WTC11 (cell line): ENCODE results near the gene RAN. TPM values are rescaled to one million over a fixed set of nuclear protein-coding genes. Genes with fewer than 3 reads are reported as not detected.
A peak's percentile ranks its signal among the peaks of the same experiment; 100 is the strongest.

Experiments
- CREM ChIP-seq: sonication (generic); formaldehyde crosslinking; IDR thresholded peaks from 2 replicates; pipeline ENCODE4 v1.8.1; 2022; ENCODE audit warnings: mild to moderate bottlenecking, missing genetic modification reagents, moderate library complexity
- ELF4 ChIP-seq: sonication (generic); formaldehyde crosslinking; IDR thresholded peaks from 2 replicates; pipeline ENCODE4 v1.8.1; 2022; ENCODE audit warnings: low read depth, mild to moderate bottlenecking, moderate library complexity, missing genetic modification reagents
- FOXK1 ChIP-seq: sonication (generic); formaldehyde crosslinking; IDR thresholded peaks from 2 replicates; pipeline ENCODE4 v1.8.0; 2022; ENCODE audit warnings: mild to moderate bottlenecking, moderate library complexity, missing genetic modification reagents
- NFATC4 ChIP-seq: fragments of 250-450 bp; sonication (Bioruptor Pico); IDR thresholded peaks from 2 replicates; pipeline ENCODE4 v1.9.0; 2021; ENCODE audit warnings: mild to moderate bottlenecking
- NFYB ChIP-seq: sonication (generic); formaldehyde crosslinking; conservative IDR thresholded peaks from 2 replicates; pipeline ENCODE4 v1.8.0; 2022; ENCODE audit warnings: low read depth, missing genetic modification reagents
- NR1H2 ChIP-seq: sonication (generic); formaldehyde crosslinking; IDR thresholded peaks from 2 replicates; pipeline ENCODE4 v1.9.0; 2021; ENCODE audit warnings: mild to moderate bottlenecking, moderate library complexity, missing genetic modification reagents
- NR3C1 ChIP-seq: sonication (generic); formaldehyde crosslinking; conservative IDR thresholded peaks from 2 replicates; pipeline ENCODE4 v1.8.1; 2023; ENCODE audit warnings: low read depth, mild to moderate bottlenecking, missing genetic modification reagents
- OVOL2 ChIP-seq: fragments of 250-450 bp; sonication (Bioruptor Pico); IDR thresholded peaks from 2 replicates; pipeline ENCODE4 v1.9.0; 2021; ENCODE audit warnings: mild to moderate bottlenecking, borderline replicate concordance
- RORB ChIP-seq: fragments of 250-450 bp; sonication (Bioruptor Pico); IDR thresholded peaks from 2 replicates; pipeline ENCODE4 v1.9.0; 2021; ENCODE audit warnings: mild to moderate bottlenecking
- SP1 ChIP-seq: sonication (generic); formaldehyde crosslinking; conservative IDR thresholded peaks from 2 replicates; pipeline ENCODE4 v1.8.1; 2022; ENCODE audit warnings: missing genetic modification reagents
- TEAD1 ChIP-seq: sonication (generic); formaldehyde crosslinking; IDR thresholded peaks from 2 replicates; pipeline ENCODE4 v1.8.0; 2022; ENCODE audit warnings: mild to moderate bottlenecking, missing genetic modification reagents
- ZNF281 ChIP-seq: sonication (generic); formaldehyde crosslinking; IDR thresholded peaks from 2 replicates; pipeline ENCODE4 v1.8.0; 2023; ENCODE audit warnings: mild to moderate bottlenecking, missing genetic modification reagents
- ZNF396 ChIP-seq: fragments of 250-450 bp; sonication (Bioruptor Pico); IDR thresholded peaks from 2 replicates; pipeline ENCODE4 v1.8.0; 2021; ENCODE audit warnings: mild to moderate bottlenecking, moderate library complexity, borderline replicate concordance
- total RNA-seq: library from RNA; stranded (reverse); gene quantifications from 3 replicates; pipeline ENCODE4 v1.2.3, GENCODE V29; 2021
- TF ChIP-seq, protein P1 (sequence below): sonication (generic); formaldehyde crosslinking; IDR thresholded peaks from 2 replicates; pipeline ENCODE4 v1.8.0; 2023; ENCODE audit warnings: missing genetic modification reagents, mild to moderate bottlenecking, borderline replicate concordance
- TF ChIP-seq, protein P2 (sequence below): sonication (generic); formaldehyde crosslinking; IDR thresholded peaks from 2 replicates; pipeline ENCODE4 v1.8.0; 2022; ENCODE audit warnings: mild to moderate bottlenecking, missing genetic modification reagents
- TF ChIP-seq, protein P3 (sequence below): fragments of 250-450 bp; sonication (Bioruptor Pico); conservative IDR thresholded peaks from 2 replicates; pipeline ENCODE4 v1.9.0; 2021; ENCODE audit warnings: mild to moderate bottlenecking
- TF ChIP-seq, protein P4 (sequence below): sonication (generic); formaldehyde crosslinking; IDR thresholded peaks from 2 replicates; pipeline ENCODE4 v1.8.1; 2023; ENCODE audit warnings: mild to moderate bottlenecking, missing genetic modification reagents, moderate library complexity
- TF ChIP-seq, protein P5 (sequence below): sonication (generic); formaldehyde crosslinking; IDR thresholded peaks from 2 replicates; pipeline ENCODE4 v1.8.1; 2023; ENCODE audit warnings: mild to moderate bottlenecking, missing genetic modification reagents, moderate library complexity
- TF ChIP-seq, protein P6 (sequence below): sonication (generic); formaldehyde crosslinking; IDR thresholded peaks from 2 replicates; pipeline ENCODE4 v1.8.1; 2023; ENCODE audit warnings: mild to moderate bottlenecking, missing genetic modification reagents
- TF ChIP-seq, protein P7 (sequence below): fragments of 250-450 bp; sonication (Bioruptor Pico); IDR thresholded peaks from 2 replicates; pipeline ENCODE4 v1.8.0; 2021; ENCODE audit warnings: mild to moderate bottlenecking

RAN gene
- total RNA-seq, 1 experiment from 2014 or later, result 1,745 TPM

- TF ChIP-seq CREM (CRISPR knock-in tag) (peak; percentile 67; the same call in 1 of the 2 replicates), NFYB (CRISPR knock-in tag) (0 out of 2 replicates have a peak, but pooled peaks have one; percentile 25), TEAD1 (CRISPR knock-in tag) (peak; percentile 96), NFATC4 (no peak), FOXK1 (CRISPR knock-in tag) (peak; percentile 81), ZNF281 (peak; percentile 90), NR1H2 (CRISPR knock-in tag) (no peak), ZNF396 (no peak), ELF4 (CRISPR knock-in tag) (0 out of 2 replicates have a peak, but pooled peaks have one; percentile 56), RORB (CRISPR knock-in tag) (no peak), OVOL2 (CRISPR knock-in tag) (no peak), NR3C1 (CRISPR knock-in tag) (no peak), SP1 (CRISPR knock-in tag) (peak; percentile 64)
- TF ChIP-seq, protein P1, sequence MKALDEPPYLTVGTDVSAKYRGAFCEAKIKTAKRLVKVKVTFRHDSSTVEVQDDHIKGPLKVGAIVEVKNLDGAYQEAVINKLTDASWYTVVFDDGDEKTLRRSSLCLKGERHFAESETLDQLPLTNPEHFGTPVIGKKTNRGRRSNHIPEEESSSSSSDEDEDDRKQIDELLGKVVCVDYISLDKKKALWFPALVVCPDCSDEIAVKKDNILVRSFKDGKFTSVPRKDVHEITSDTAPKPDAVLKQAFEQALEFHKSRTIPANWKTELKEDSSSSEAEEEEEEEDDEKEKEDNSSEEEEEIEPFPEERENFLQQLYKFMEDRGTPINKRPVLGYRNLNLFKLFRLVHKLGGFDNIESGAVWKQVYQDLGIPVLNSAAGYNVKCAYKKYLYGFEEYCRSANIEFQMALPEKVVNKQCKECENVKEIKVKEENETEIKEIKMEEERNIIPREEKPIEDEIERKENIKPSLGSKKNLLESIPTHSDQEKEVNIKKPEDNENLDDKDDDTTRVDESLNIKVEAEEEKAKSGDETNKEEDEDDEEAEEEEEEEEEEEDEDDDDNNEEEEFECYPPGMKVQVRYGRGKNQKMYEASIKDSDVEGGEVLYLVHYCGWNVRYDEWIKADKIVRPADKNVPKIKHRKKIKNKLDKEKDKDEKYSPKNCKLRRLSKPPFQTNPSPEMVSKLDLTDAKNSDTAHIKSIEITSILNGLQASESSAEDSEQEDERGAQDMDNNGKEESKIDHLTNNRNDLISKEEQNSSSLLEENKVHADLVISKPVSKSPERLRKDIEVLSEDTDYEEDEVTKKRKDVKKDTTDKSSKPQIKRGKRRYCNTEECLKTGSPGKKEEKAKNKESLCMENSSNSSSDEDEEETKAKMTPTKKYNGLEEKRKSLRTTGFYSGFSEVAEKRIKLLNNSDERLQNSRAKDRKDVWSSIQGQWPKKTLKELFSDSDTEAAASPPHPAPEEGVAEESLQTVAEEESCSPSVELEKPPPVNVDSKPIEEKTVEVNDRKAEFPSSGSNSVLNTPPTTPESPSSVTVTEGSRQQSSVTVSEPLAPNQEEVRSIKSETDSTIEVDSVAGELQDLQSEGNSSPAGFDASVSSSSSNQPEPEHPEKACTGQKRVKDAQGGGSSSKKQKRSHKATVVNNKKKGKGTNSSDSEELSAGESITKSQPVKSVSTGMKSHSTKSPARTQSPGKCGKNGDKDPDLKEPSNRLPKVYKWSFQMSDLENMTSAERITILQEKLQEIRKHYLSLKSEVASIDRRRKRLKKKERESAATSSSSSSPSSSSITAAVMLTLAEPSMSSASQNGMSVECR (CRISPR knock-in tag), result peak; percentile 85
- TF ChIP-seq, protein P2, sequence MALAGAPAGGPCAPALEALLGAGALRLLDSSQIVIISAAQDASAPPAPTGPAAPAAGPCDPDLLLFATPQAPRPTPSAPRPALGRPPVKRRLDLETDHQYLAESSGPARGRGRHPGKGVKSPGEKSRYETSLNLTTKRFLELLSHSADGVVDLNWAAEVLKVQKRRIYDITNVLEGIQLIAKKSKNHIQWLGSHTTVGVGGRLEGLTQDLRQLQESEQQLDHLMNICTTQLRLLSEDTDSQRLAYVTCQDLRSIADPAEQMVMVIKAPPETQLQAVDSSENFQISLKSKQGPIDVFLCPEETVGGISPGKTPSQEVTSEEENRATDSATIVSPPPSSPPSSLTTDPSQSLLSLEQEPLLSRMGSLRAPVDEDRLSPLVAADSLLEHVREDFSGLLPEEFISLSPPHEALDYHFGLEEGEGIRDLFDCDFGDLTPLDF, result peak; percentile 90
- TF ChIP-seq, protein P3, sequence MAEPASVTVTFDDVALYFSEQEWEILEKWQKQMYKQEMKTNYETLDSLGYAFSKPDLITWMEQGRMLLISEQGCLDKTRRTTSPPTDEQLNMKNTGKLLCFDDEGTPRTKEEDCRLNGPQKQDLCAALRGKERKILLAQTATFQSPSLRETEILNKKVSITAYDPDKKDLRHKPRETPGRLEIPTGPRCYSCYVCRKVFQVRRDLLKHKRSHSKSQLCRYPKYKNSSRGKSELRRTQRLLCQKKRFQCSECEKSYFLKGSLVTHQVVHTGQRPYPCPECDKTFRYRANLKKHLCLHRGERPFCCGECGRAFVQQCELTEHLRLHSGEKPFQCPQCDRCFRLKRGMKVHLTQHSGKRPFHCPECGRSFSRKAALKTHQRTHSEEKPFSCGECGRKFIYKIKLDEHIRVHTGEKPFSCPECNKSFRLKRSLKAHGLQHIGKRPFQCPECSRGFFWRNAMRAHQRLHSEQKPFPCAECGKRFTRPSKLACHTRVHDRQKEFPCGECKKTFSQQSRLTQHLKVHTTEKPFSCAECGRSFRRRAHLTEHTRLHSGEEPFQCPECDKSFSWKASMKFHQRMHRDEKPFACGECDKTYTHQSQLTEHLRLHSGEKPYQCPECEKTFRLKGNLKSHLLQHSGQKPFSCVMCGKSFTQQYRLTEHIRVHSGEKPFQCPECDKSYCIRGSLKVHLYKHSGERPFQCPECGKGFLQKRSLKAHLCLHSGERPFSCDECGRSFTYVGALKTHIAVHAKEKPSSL (CRISPR knock-in tag), result no peak
- TF ChIP-seq, protein P4, sequence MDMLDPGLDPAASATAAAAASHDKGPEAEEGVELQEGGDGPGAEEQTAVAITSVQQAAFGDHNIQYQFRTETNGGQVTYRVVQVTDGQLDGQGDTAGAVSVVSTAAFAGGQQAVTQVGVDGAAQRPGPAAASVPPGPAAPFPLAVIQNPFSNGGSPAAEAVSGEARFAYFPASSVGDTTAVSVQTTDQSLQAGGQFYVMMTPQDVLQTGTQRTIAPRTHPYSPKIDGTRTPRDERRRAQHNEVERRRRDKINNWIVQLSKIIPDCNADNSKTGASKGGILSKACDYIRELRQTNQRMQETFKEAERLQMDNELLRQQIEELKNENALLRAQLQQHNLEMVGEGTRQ (CRISPR knock-in tag), result peak; percentile 86
- TF ChIP-seq, protein P5, sequence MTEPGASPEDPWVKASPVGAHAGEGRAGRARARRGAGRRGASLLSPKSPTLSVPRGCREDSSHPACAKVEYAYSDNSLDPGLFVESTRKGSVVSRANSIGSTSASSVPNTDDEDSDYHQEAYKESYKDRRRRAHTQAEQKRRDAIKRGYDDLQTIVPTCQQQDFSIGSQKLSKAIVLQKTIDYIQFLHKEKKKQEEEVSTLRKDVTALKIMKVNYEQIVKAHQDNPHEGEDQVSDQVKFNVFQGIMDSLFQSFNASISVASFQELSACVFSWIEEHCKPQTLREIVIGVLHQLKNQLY, result 0 out of 2 replicates have a peak, but pooled peaks have one; percentile 66
- TF ChIP-seq, protein P6, sequence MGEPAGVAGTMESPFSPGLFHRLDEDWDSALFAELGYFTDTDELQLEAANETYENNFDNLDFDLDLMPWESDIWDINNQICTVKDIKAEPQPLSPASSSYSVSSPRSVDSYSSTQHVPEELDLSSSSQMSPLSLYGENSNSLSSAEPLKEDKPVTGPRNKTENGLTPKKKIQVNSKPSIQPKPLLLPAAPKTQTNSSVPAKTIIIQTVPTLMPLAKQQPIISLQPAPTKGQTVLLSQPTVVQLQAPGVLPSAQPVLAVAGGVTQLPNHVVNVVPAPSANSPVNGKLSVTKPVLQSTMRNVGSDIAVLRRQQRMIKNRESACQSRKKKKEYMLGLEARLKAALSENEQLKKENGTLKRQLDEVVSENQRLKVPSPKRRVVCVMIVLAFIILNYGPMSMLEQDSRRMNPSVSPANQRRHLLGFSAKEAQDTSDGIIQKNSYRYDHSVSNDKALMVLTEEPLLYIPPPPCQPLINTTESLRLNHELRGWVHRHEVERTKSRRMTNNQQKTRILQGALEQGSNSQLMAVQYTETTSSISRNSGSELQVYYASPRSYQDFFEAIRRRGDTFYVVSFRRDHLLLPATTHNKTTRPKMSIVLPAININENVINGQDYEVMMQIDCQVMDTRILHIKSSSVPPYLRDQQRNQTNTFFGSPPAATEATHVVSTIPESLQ (CRISPR knock-in tag), result no peak
- TF ChIP-seq, protein P7, sequence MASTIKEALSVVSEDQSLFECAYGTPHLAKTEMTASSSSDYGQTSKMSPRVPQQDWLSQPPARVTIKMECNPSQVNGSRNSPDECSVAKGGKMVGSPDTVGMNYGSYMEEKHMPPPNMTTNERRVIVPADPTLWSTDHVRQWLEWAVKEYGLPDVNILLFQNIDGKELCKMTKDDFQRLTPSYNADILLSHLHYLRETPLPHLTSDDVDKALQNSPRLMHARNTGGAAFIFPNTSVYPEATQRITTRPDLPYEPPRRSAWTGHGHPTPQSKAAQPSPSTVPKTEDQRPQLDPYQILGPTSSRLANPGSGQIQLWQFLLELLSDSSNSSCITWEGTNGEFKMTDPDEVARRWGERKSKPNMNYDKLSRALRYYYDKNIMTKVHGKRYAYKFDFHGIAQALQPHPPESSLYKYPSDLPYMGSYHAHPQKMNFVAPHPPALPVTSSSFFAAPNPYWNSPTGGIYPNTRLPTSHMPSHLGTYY, result no peak
Observed at GRCh38 chr12:130826151-130826801, 45.6 kb upstream of the RAN start (continued).
